Effector memory CD4-positive, alpha-beta T cell (primary cell): ENCODE results near the gene SLC25A22.

ENCODE experiments used
- DNase-seq, 3 donors: peaks; one replicate each; pipeline ENCODE4 v3.0.0-alpha.2; 2020
- H3K27ac ChIP-seq: 2 replicates; pipeline ENCODE4 v1.7.0; 2013; ENCODE audit warnings: mild to moderate bottlenecking, low read length, moderate library complexity; ENCODE audit not compliant: insufficient read depth, poor library complexity, severe bottlenecking
- H3K27me3 ChIP-seq: replicated peaks from 2 replicates; pipeline ENCODE4 v1.7.0; 2013; ENCODE audit warnings: mild to moderate bottlenecking, low read length; ENCODE audit not compliant: insufficient read depth, control insufficient read depth, poor library complexity, severe bottlenecking
- H3K36me3 ChIP-seq: 2 replicates; pipeline ENCODE4 v1.7.0; 2013; ENCODE audit warnings: mild to moderate bottlenecking, low read length, moderate library complexity; ENCODE audit not compliant: control insufficient read depth, insufficient read depth
- H3K4me1 ChIP-seq: 2 replicates; pipeline ENCODE4 v1.7.0; 2013; ENCODE audit warnings: low read length, mild to moderate bottlenecking; ENCODE audit not compliant: control insufficient read depth, insufficient read depth, poor library complexity, severe bottlenecking
- H3K4me3 ChIP-seq: 2 replicates; pipeline ENCODE4 v1.7.0; 2013; ENCODE audit warnings: low read length, low read depth, mild to moderate bottlenecking; ENCODE audit not compliant: insufficient read depth, poor library complexity, severe bottlenecking
- H3K9me3 ChIP-seq: 2 replicates; pipeline ENCODE4 v1.7.0; 2013; ENCODE audit warnings: mild to moderate bottlenecking, low read length, moderate library complexity; ENCODE audit not compliant: control insufficient read depth

The SLC25A22 gene

GRCh38 chr11:770642-771616 is 27.2 kb downstream of the SLC25A22 start:
- Histone ChIP-seq H3K4me1 (peaks cover 7% of the 10 kb centered on the region), H3K9me3 (no peaks in the 10 kb centered on the region), H3K4me3 (no peak overlapping the region), H3K27ac (no peak overlapping the region), H3K27me3 (no peaks in the 10 kb centered on the region), H3K36me3 (peaks cover 32% of the 10 kb centered on the region)
- no peak for DNase-seq

GRCh38 chr11:769887-770641 is 28.0 kb downstream of the SLC25A22 start:
- no peaks in the 10 kb centered on the region for H3K9me3 ChIP-seq
- no peak for DNase-seq
- peaks cover 34% of the 10 kb centered on the region for H3K36me3 ChIP-seq
- no peaks in the 10 kb centered on the region for H3K4me1 ChIP-seq
- H3K27ac ChIP-seq = no peak overlapping the region
- no peak overlapping the region for H3K4me3 ChIP-seq
- no peaks in the 10 kb centered on the region for H3K27me3 ChIP-seq

- no peaks in the 10 kb centered on the region for H3K4me1 ChIP-seq
- no peak overlapping the region for H3K4me3 ChIP-seq
- peaks cover 37% of the 10 kb centered on the region for H3K36me3 ChIP-seq
- DNase-seq = no peak
- no peak overlapping the region for H3K27ac ChIP-seq
- no peaks in the 10 kb centered on the region for H3K27me3 ChIP-seq
- no peaks in the 10 kb centered on the region for H3K9me3 ChIP-seq
Observed at GRCh38 chr11:767238-767637, 30.8 kb downstream of the SLC25A22 start.

GRCh38 chr11:766936-767210 is 31.2 kb downstream of the SLC25A22 start:
- Histone ChIP-seq H3K4me1 (no peaks in the 10 kb centered on the region), H3K36me3 (peaks cover 37% of the 10 kb centered on the region), H3K9me3 (no peaks in the 10 kb centered on the region), H3K4me3 (no peak overlapping the region), H3K27ac (no peak overlapping the region), H3K27me3 (no peaks in the 10 kb centered on the region)
- DNase-seq = no peak

GRCh38 chr11:766106-766935 is 31.8 kb downstream of the SLC25A22 start:
- DNase-seq = no peak
- Histone ChIP-seq H3K27me3 (no peaks in the 10 kb centered on the region), H3K4me3 (no peak overlapping the region), H3K27ac (no peak overlapping the region), H3K4me1 (no peaks in the 10 kb centered on the region), H3K36me3 (peaks cover 32% of the 10 kb centered on the region), H3K9me3 (no peaks in the 10 kb centered on the region)

GRCh38 chr11:765802-766091 is 32.3 kb downstream of the SLC25A22 start:
- H3K4me3 ChIP-seq = no peak overlapping the region
- H3K27me3 ChIP-seq = no peaks in the 10 kb centered on the region
- H3K27ac ChIP-seq = no peak overlapping the region
- no peaks in the 10 kb centered on the region for H3K9me3 ChIP-seq
- peaks cover 31% of the 10 kb centered on the region for H3K36me3 ChIP-seq
- DNase-seq = no peak
- no peaks in the 10 kb centered on the region for H3K4me1 ChIP-seq

- Histone ChIP-seq H3K27me3 (no peaks in the 10 kb centered on the region), H3K27ac (no peak overlapping the region), H3K4me1 (no peaks in the 10 kb centered on the region), H3K9me3 (no peaks in the 10 kb centered on the region), H3K36me3 (peaks cover 29% of the 10 kb centered on the region), H3K4me3 (no peak overlapping the region)
- DNase-seq = peak; percentile 29 to 45 (median 31)
Observed at GRCh38 chr11:765025-765801, 32.9 kb downstream of the SLC25A22 start.

- Histone ChIP-seq H3K4me3 (no peak overlapping the region), H3K27me3 (no peaks in the 10 kb centered on the region), H3K27ac (no peak overlapping the region), H3K4me1 (no peaks in the 10 kb centered on the region), H3K36me3 (peaks cover 32% of the 10 kb centered on the region), H3K9me3 (no peaks in the 10 kb centered on the region)
- no peak for DNase-seq
Observed at GRCh38 chr11:764322-765024, 33.6 kb downstream of the SLC25A22 start.
